ENCODE results near the gene CHIT1.

GRCh38 chr1:203168991-203169390 lies 60.5 kb downstream of the CHIT1 start:
- TF ChIP-seq CTCF (IDR thresholded peaks at IDR 0.05; ENCODE audit: low read depth, low read length) (no peak), POLR2A (IDR thresholded peaks at IDR 0.05; ENCODE audit: extremely low read depth, insufficient read length) (no peak), MYC (IDR thresholded peaks at IDR 0.05; ENCODE audit: low read depth, low read length) (no peak)
- TF ChIP-seq, protein P1, sequence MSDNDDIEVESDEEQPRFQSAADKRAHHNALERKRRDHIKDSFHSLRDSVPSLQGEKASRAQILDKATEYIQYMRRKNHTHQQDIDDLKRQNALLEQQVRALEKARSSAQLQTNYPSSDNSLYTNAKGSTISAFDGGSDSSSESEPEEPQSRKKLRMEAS (IDR thresholded peaks at IDR 0.05; ENCODE audit: low read depth, low read length), result no peak
